Neural progenitor cell (in vitro differentiated cells): ENCODE data around the gene KDM2B. TPM values are rescaled to one million over a fixed set of nuclear protein-coding genes. Genes with fewer than 3 reads are reported as not detected.

Source experiments
- DNase-seq: peaks from one replicate; pipeline ENCODE4 v3.0.0-alpha.2; 2016; ENCODE audit warnings: low spot score
- H2AFZ ChIP-seq: fragments of 200-600 bp; sonication (generic); replicated peaks from 2 replicates; pipeline ENCODE4 v1.6.1; 2016; ENCODE audit warnings: antibody characterized with exemption
- H3F3A ChIP-seq: fragments of 200-600 bp; sonication (generic); 2 replicates; pipeline ENCODE4 v1.6.1; 2016; ENCODE audit warnings: antibody characterized with exemption, low read depth
- H3K27ac ChIP-seq: fragments of 200-600 bp; sonication (generic); 2 replicates; pipeline ENCODE4 v1.5.1; 2016; ENCODE audit warnings: mild to moderate bottlenecking
- H3K27me3 ChIP-seq: fragments of 200-600 bp; sonication (generic); 2 replicates; pipeline ENCODE4 v1.6.1; 2016; ENCODE audit warnings: mild to moderate bottlenecking, moderate library complexity
- H3K36me3 ChIP-seq: fragments of 200-600 bp; sonication (generic); 2 replicates; pipeline ENCODE4 v1.5.1; 2016
- H3K4me1 ChIP-seq: fragments of 200-600 bp; sonication (generic); 2 replicates; pipeline ENCODE4 v1.6.1; 2016; ENCODE audit warnings: mixed run types
- H3K4me2 ChIP-seq: fragments of 200-600 bp; sonication (generic); 2 replicates; pipeline ENCODE4 v1.6.1; 2016
- H3K4me3 ChIP-seq: fragments of 200-600 bp; sonication (generic); 2 replicates; pipeline ENCODE4 v1.5.1; 2016
- H3K79me2 ChIP-seq: fragments of 200-600 bp; sonication (generic); 2 replicates; pipeline ENCODE4 v1.6.1; 2016; ENCODE audit warnings: low read depth
- H3K9ac ChIP-seq: fragments of 200-600 bp; sonication (generic); 2 replicates; pipeline ENCODE4 v1.6.1; 2016
- H3K9me3 ChIP-seq: fragments of 200-600 bp; sonication (generic); 2 replicates; pipeline ENCODE4 v1.5.1; 2016; ENCODE audit warnings: low read depth
- H4K20me1 ChIP-seq: fragments of 200-600 bp; sonication (generic); 2 replicates; pipeline ENCODE4 v1.6.1; 2016; ENCODE audit warnings: low read depth
- H3K27ac Mint-ChIP-seq: 3 replicates; pipeline ENCODE4 v1.8.0; 2021; ENCODE audit warnings: mixed read lengths
- H3K27me3 Mint-ChIP-seq: 2 replicates; pipeline ENCODE4 v1.8.0; 2022; ENCODE audit warnings: low read depth, mild to moderate bottlenecking, inconsistent platforms, moderate library complexity, mixed read lengths; ENCODE audit not compliant: insufficient read depth
- H3K36me3 Mint-ChIP-seq: 3 replicates; pipeline ENCODE4 v1.8.0; 2021; ENCODE audit warnings: mixed read lengths
- H3K4me1 Mint-ChIP-seq: 3 replicates; pipeline ENCODE4 v1.8.0; 2021; ENCODE audit warnings: mixed read lengths
- H3K4me3 Mint-ChIP-seq: 3 replicates; pipeline ENCODE4 v1.8.0; 2021; ENCODE audit warnings: mild to moderate bottlenecking, moderate library complexity, mixed read lengths
- H3K9me3 Mint-ChIP-seq: 3 replicates; pipeline ENCODE4 v1.8.0; 2020; ENCODE audit warnings: mixed read lengths
- CTCF ChIP-seq: fragments of 200-600 bp; sonication (generic); IDR thresholded peaks from 2 replicates; pipeline ENCODE4 v1.5.1; 2017; ENCODE audit warnings: antibody characterized with exemption, mild to moderate bottlenecking
- EZH2 ChIP-seq: fragments of 200-600 bp; sonication (generic); IDR thresholded peaks from 2 replicates; pipeline ENCODE4 v1.6.1; 2017; ENCODE audit warnings: antibody characterized with exemption, mild to moderate bottlenecking, moderate library complexity
- EZH2phosphoT487 ChIP-seq: fragments of 200-600 bp; sonication (generic); IDR thresholded peaks from 2 replicates; pipeline ENCODE4 v1.6.1; 2017; ENCODE audit warnings: antibody characterized with exemption
- total RNA-seq: library from RNA; depleted of rRNA; stranded (reverse); fragments of >200 nt; gene quantifications from 2 replicates; pipeline ENCODE4 v1.2.3, GENCODE V29; 2015; ENCODE audit warnings: low replicate concordance

KDM2B gene
- total RNA-seq, 1 donor from 2014 or later, result 85.3 TPM

- peaks cover 70% of the 10 kb centered on the region for H3F3A ChIP-seq
- no peaks in the 10 kb centered on the region for H3K36me3 ChIP-seq
- no peaks in the 10 kb centered on the region for H4K20me1 ChIP-seq
- peak overlapping the region; percentile 93 for H3K27ac Mint-ChIP-seq
- peaks cover 37% of the 10 kb centered on the region for H3K4me1 ChIP-seq
- peak; percentile 47 for DNase-seq
- peaks cover 96% of the 10 kb centered on the region for H3K79me2 ChIP-seq
- H3K4me3 Mint-ChIP-seq, result peak overlapping the region; percentile 97
- peak overlapping the region; percentile 99 for H3K4me2 ChIP-seq
- no peak for TF ChIP-seq CTCF
- no peak for TF ChIP-seq EZH2
- TF ChIP-seq EZH2phosphoT487, result no peak
- peak overlapping the region; percentile 97 for H3K27ac ChIP-seq
- H3K36me3 Mint-ChIP-seq, result no peaks in the 10 kb centered on the region
- H3K9ac ChIP-seq, result peak overlapping the region; percentile 61
- no peaks in the 10 kb centered on the region for H3K27me3 ChIP-seq
- H3K27me3 Mint-ChIP-seq, result peaks cover 4% of the 10 kb centered on the region
- no peak overlapping the region for H2AFZ ChIP-seq
- no peaks in the 10 kb centered on the region for H3K9me3 Mint-ChIP-seq
- peaks cover 39% of the 10 kb centered on the region for H3K4me1 Mint-ChIP-seq
- peak overlapping the region; percentile 94 for H3K4me3 ChIP-seq
- no peaks in the 10 kb centered on the region for H3K9me3 ChIP-seq
These were observed 1.0 kb upstream of the KDM2B start for GRCh38 chr12:121581686-121582429.

- Histone ChIP-seq H2AFZ (no peak overlapping the region), H3K9ac (peak overlapping the region; percentile 82), H3K4me3 (peak overlapping the region; percentile 94), H3K4me1 (peaks cover 42% of the 10 kb centered on the region), H3K79me2 (peaks cover 94% of the 10 kb centered on the region), H3K4me2 (peak overlapping the region; percentile 99), H3K9me3 (no peaks in the 10 kb centered on the region), H3F3A (peaks cover 84% of the 10 kb centered on the region), H4K20me1 (peaks cover 14% of the 10 kb centered on the region), H3K27me3 (no peaks in the 10 kb centered on the region), H3K27ac (peak overlapping the region; percentile 97), H3K36me3 (no peaks in the 10 kb centered on the region)
- Mint-ChIP-seq H3K4me1 (peaks cover 48% of the 10 kb centered on the region), H3K27me3 (peaks cover 4% of the 10 kb centered on the region), H3K4me3 (peak overlapping the region; percentile 97), H3K9me3 (no peaks in the 10 kb centered on the region), H3K27ac (peak overlapping the region; percentile 99), H3K36me3 (no peaks in the 10 kb centered on the region)
- DNase-seq, result peak; percentile 92
- TF ChIP-seq CTCF (no peak), EZH2 (no peak), EZH2phosphoT487 (no peak)
These were observed 598 bp downstream of the KDM2B start for GRCh38 chr12:121579981-121580868.

- Histone ChIP-seq H2AFZ (no peak overlapping the region), H3K4me1 (peaks cover 46% of the 10 kb centered on the region), H3K9ac (peak overlapping the region; percentile 82), H3K27ac (peak overlapping the region; percentile 97), H3K79me2 (peaks cover 94% of the 10 kb centered on the region), H3K27me3 (no peaks in the 10 kb centered on the region), H4K20me1 (peaks cover 23% of the 10 kb centered on the region), H3K9me3 (no peaks in the 10 kb centered on the region), H3K4me3 (peak overlapping the region; percentile 94), H3K36me3 (no peaks in the 10 kb centered on the region), H3K4me2 (peak overlapping the region; percentile 99), H3F3A (peaks cover 88% of the 10 kb centered on the region)
- DNase-seq, result peak; percentile 65
- H3K27ac Mint-ChIP-seq, result peak overlapping the region; percentile 99
- H3K36me3 Mint-ChIP-seq, result peaks cover 2% of the 10 kb centered on the region
- H3K27me3 Mint-ChIP-seq, result peaks cover 7% of the 10 kb centered on the region
- H3K9me3 Mint-ChIP-seq, result no peaks in the 10 kb centered on the region
- H3K4me3 Mint-ChIP-seq, result peak overlapping the region; percentile 97
- TF ChIP-seq EZH2 (no peak), EZH2phosphoT487 (no peak)
- H3K4me1 Mint-ChIP-seq, result peaks cover 57% of the 10 kb centered on the region
These were observed 1.5 kb downstream of the KDM2B start for GRCh38 chr12:121579190-121579791.
